Measurements from ENCODE around the gene MTHFSD. TPM values are rescaled to one million over a fixed set of nuclear protein-coding genes. Genes with fewer than 3 reads are reported as not detected.

The MTHFSD gene
- polyA plus RNA-seq, 1 donor from 2014 or later = 19.1 TPM

GRCh38 chr16:86515413-86515776, 39.6 kb downstream of the MTHFSD start:
- Mint-ChIP-seq H3K4me1 (peaks cover 3% of the 10 kb centered on the region in 3 donors), H3K9me3 (no peaks in the 10 kb centered on the region), H3K4me3 (peak overlapping the region in 1 of 4 donors; percentile 55), H3K27ac (peak overlapping the region in 2 of 3 donors; percentile 31 to 87), H3K27me3 (peaks cover 66% of the 10 kb centered on the region), H3K36me3 (no peaks in the 10 kb centered on the region)

- Mint-ChIP-seq H3K36me3 (no peaks in the 10 kb centered on the region), H3K4me1 (peaks cover 0 to 2% (median 1%) of the 10 kb centered on the region in 3 donors), H3K27me3 (peaks cover 62% of the 10 kb centered on the region), H3K9me3 (no peaks in the 10 kb centered on the region), H3K27ac (peak overlapping the region; percentile 31 to 87 (median 50)), H3K4me3 (peak overlapping the region in 1 of 4 donors; percentile 55)
Measured at GRCh38 chr16:86514481-86515376, 40.3 kb downstream of the MTHFSD start.

- peaks cover 56% of the 10 kb centered on the region for H3K27me3 Mint-ChIP-seq
- peaks cover 0 to 1% (median 0%) of the 10 kb centered on the region in 3 donors for H3K9me3 Mint-ChIP-seq
- H3K36me3 Mint-ChIP-seq = no peaks in the 10 kb centered on the region
- peaks cover 5 to 6% (median 6%) of the 10 kb centered on the region in 3 donors for H3K4me1 Mint-ChIP-seq
- H3K4me3 Mint-ChIP-seq = peak overlapping the region; percentile 46 to 77 (median 53)
- peak overlapping the region; percentile 31 to 74 (median 69) for H3K27ac Mint-ChIP-seq
Measured at GRCh38 chr16:86513471-86514277, 41.4 kb downstream of the MTHFSD start.

- Mint-ChIP-seq H3K4me3 (peak overlapping the region in 2 of 4 donors; percentile 32 to 77), H3K36me3 (no peaks in the 10 kb centered on the region), H3K27me3 (peaks cover 52% of the 10 kb centered on the region), H3K4me1 (peaks cover 5 to 6% (median 6%) of the 10 kb centered on the region in 3 donors), H3K9me3 (peaks cover 0 to 1% (median 0%) of the 10 kb centered on the region in 3 donors), H3K27ac (peak overlapping the region in 2 of 3 donors; percentile 69 to 74)
Measured at GRCh38 chr16:86512860-86513470, 42.1 kb downstream of the MTHFSD start.

- peak overlapping the region in 1 of 4 donors; percentile 32 for H3K4me3 Mint-ChIP-seq
- peaks cover 52% of the 10 kb centered on the region for H3K27me3 Mint-ChIP-seq
Measured at GRCh38 chr16:86512301-86512859, 42.7 kb downstream of the MTHFSD start.

GRCh38 chr16:86511317-86512161, 43.5 kb downstream of the MTHFSD start:
- Mint-ChIP-seq H3K4me3 (peak overlapping the region in 3 of 4 donors; percentile 52 to 80 (median 76)), H3K27me3 (peaks cover 54% of the 10 kb centered on the region), H3K9me3 (peaks cover 0 to 3% (median 0%) of the 10 kb centered on the region in 3 donors), H3K27ac (peak overlapping the region in 1 of 3 donors; percentile 39), H3K36me3 (no peaks in the 10 kb centered on the region), H3K4me1 (peaks cover 5 to 14% (median 11%) of the 10 kb centered on the region in 3 donors)

More at GRCh38 chr16:86512301-86512859, 42.7 kb downstream of the MTHFSD start:
- no peaks in the 10 kb centered on the region for H3K36me3 Mint-ChIP-seq
- H3K9me3 Mint-ChIP-seq = peaks cover 0 to 3% (median 0%) of the 10 kb centered on the region in 3 donors
- peak overlapping the region in 2 of 3 donors; percentile 69 to 74 for H3K27ac Mint-ChIP-seq
- peaks cover 5 to 11% (median 10%) of the 10 kb centered on the region in 3 donors for H3K4me1 Mint-ChIP-seq

- peak within 1 kb of the TSS; percentile 69 to 97 (median 88) for H3K27ac Mint-ChIP-seq
- peaks cover 5 to 22% (median 13%) of the 10 kb centered on the region in 3 donors for H3K4me1 Mint-ChIP-seq
- peak within 1 kb of the TSS; percentile 80 to 94 (median 88) for H3K4me3 Mint-ChIP-seq
- H3K36me3 Mint-ChIP-seq = no peaks in the 10 kb centered on the region
- H3K27me3 Mint-ChIP-seq = peaks cover 60% of the 10 kb centered on the region
- peaks cover 0 to 3% (median 0%) of the 10 kb centered on the region in 3 donors for H3K9me3 Mint-ChIP-seq
Measured at GRCh38 chr16:86510465-86511261, 44.4 kb downstream of the MTHFSD start, which contains the start of gene FOXF1. TSS of gene FOXF1 (plus strand) at chr16:86510527. CDS start at chr16:86510570, 43 bp downstream.

- peaks cover 61% of the 10 kb centered on the region for H3K27me3 Mint-ChIP-seq
- peaks cover 8 to 22% (median 18%) of the 10 kb centered on the region in 3 donors for H3K4me1 Mint-ChIP-seq
- H3K36me3 Mint-ChIP-seq = no peaks in the 10 kb centered on the region
- no peak overlapping the region for H3K27ac Mint-ChIP-seq
- peak overlapping the region; percentile 80 to 94 (median 88) for H3K4me3 Mint-ChIP-seq
- peaks cover 0 to 3% (median 0%) of the 10 kb centered on the region in 3 donors for H3K9me3 Mint-ChIP-seq
Measured at GRCh38 chr16:86509759-86510464, 45.1 kb downstream of the MTHFSD start.

- Mint-ChIP-seq H3K4me3 (peak overlapping the region; percentile 80 to 94 (median 88)), H3K27ac (peak overlapping the region; percentile 69 to 97 (median 88)), H3K9me3 (peaks cover 0 to 3% (median 0%) of the 10 kb centered on the region in 3 donors), H3K4me1 (peaks cover 10 to 22% (median 18%) of the 10 kb centered on the region in 3 donors), H3K36me3 (no peaks in the 10 kb centered on the region), H3K27me3 (peaks cover 64% of the 10 kb centered on the region)
Measured at GRCh38 chr16:86508947-86509758, 45.9 kb downstream of the MTHFSD start.

GRCh38 chr16:86508028-86508946, 46.7 kb downstream of the MTHFSD start:
- Mint-ChIP-seq H3K27ac (peak overlapping the region; percentile 59 to 97 (median 93)), H3K9me3 (peaks cover 0 to 3% (median 0%) of the 10 kb centered on the region in 3 donors), H3K36me3 (no peaks in the 10 kb centered on the region), H3K4me3 (peak overlapping the region in 3 of 4 donors; percentile 81 to 93 (median 84)), H3K4me1 (peaks cover 10 to 22% (median 16%) of the 10 kb centered on the region in 3 donors), H3K27me3 (peaks cover 62% of the 10 kb centered on the region)
